NCI-H1417 (cell line): ENCODE measurements around the gene LGR6.

Experiments
- DNase-seq, 3 experiments: peaks; one replicate each; lab custom pipeline; 2025; lab: John Stamatoyannopoulos, UW

The LGR6 gene

GRCh38 chr1:202288177-202288576, 94.6 kb downstream of the LGR6 start:
- peak in 2 of 3 experiments; percentile 72 to 95 for DNase-seq

- DNase-seq, result no peak
Measured at GRCh38 chr1:202289009-202289408, 95.4 kb downstream of the LGR6 start.

- DNase-seq, result no peak
Measured at GRCh38 chr1:202291001-202291400, 97.4 kb downstream of the LGR6 start.

GRCh38 chr1:202291961-202292712, 98.5 kb downstream of the LGR6 start:
- peak in 1 of 3 experiments; percentile 27 for DNase-seq

DNA sequence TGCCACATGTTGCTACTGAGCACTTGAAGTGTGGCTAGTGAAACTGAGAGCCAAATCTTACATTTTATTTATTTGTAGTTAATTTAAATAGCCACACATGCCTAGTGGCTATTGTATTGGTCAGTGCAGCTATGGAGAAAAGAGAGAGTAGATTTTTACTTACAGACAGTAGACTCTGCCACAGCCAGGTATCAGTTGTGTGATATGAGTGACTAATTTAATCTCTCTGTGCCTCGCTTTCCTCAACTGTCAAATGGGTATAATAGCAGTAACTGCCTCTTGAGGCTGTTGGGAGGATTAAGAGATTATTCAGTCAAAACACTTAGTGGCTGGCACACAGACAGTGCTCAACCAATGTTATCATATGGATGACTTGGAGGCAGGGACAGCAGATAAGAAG, 99.2 kb downstream of the LGR6 start:
- DNase-seq, result no peak

- no peak for DNase-seq
Measured at GRCh38 chr1:202293569-202293968, 100.0 kb downstream of the LGR6 start.

DNA sequence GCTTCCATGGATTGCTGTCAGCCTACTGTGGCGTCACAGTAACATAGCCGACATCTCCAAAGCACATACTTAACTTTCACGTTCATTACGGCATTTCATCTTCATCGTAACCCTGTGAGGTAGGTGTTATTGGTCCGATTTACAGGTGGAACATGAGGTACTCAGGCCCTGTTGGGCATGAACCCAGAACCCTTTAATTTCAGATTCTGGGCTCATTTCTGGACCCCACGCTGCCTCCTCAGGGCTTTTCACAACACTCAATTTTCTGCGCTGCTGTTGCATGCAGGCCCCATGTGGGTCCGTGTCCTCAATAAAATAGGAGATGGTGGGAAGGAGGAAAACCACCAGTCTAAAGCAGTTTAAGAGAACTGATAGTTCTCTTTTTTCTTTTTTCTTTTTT, 108.6 kb downstream of the LGR6 start:
- DNase-seq, result no peak

GRCh38 chr1:202304375-202304774, 110.8 kb downstream of the LGR6 start:
- no peak for DNase-seq

DNA sequence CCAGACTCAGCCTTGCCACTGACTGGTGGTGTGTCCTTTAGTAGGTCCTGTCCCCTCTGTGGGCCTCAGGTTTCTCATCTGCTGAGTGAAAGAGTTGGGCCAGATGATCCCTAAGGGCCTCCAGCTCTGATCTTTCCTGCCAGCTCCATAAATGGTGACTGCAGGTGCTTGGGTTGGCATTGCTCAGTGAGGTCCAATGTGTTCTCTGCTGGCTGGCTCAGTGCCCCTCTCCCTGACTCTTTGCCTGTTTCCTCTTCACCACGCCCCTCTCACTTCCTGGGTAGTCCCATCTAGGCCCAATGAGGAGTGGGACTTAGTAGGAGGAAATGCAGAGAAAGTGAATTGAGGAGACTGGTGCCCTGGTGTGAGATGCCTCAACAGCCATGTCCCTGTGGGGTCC, 111.6 kb downstream of the LGR6 start:
- no peak for DNase-seq

GRCh38 chr1:202306535-202307345, 113.1 kb downstream of the LGR6 start:
- no peak for DNase-seq

DNA sequence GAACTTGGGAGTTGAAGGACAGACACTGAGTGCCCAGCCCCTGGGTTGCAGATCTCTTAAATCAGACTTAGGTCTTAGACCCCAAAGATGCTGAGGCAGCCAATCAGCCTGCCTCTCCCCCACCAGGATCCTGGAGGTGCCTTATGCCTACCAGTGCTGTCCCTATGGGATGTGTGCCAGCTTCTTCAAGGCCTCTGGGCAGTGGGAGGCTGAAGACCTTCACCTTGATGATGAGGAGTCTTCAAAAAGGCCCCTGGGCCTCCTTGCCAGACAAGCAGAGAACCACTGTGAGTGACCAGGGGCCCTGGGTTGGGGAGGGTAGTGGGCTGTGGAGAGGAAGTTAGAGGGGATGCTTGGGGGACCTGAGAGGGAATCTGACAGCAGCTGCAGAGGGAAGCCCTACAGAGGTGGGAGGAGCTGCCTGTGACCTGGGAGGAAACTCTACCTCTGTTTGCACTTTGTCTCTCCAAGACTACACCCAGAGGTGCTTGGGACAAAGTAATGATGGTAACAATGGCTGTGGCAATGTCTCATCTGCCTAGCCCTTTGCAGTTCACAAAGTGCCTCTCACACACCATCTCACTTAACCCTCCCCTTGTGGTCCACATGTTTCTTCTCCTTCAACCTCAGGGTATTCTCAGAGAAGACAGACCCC, 116.6 kb downstream of the LGR6 start:
- no peak for DNase-seq

GRCh38 chr1:202310746-202311145, 117.1 kb downstream of the LGR6 start:
- no peak for DNase-seq

DNA sequence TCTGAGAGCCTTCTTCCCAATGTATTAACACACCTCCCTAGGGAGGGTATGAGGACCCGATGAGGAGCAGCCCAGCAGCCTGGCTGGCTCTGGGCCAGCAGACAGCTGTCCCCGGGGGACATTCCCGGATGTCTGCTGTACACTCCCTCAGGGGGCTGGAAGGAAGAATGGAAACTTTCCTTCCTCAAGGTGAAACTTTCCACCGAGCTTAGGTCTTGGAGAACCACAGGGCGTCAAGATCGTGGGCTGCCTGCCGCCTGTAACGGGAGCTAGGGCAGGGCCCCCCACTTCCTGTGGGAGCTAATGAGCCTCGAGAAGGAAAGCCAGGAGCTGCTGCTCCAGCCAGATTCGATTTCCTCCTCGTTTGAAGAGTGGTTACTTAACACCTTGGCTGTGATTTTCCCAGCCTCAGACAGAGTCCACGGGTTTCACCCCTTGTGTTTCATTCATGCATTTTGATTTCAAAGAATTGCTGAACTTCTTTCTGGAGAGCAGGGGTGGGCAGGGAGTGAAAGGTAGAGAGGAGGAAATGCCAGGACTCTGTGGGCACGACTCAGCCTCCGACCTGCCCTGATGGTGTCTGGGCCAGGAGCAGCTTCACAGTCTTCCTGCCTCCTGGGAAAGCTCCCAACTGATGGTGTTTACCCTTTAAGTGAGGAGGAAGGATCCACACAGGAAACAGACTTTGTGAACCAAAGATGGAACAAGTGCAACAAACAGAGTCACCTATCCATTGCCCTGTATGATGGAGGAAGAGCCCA, 118.5 kb downstream of the LGR6 start:
- DNase-seq, result peak in 2 of 3 experiments; percentile 42 to 45

GRCh38 chr1:202315576-202316168, 122.1 kb downstream of the LGR6 start:
- peak; percentile 80 to 97 (median 91) for DNase-seq

DNA sequence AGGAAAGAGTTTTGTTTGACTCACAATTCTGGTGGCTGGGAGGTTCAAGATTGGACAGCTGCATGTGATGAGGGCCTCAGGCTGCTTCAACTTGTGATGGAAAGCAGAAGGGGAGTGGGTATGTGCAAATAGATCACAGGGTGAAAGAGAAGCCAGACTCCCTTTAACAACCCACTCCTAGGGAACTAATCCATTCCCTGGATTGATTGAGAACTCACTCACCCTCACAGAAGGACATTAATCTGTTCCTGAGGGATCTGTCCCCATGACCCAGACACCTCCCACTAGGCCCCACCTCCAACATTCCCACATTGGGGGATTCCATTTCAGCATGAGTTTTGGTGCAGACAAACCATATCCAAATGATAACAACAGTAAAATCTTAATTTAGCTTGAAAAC, 122.6 kb downstream of the LGR6 start:
- DNase-seq, result peak in 1 of 3 experiments; percentile 53

GRCh38 chr1:202317941-202318925, 124.6 kb downstream of the LGR6 start:
- no peak for DNase-seq

GRCh38 chr1:202319381-202320080, 125.9 kb downstream of the LGR6 start:
- no peak for DNase-seq

GRCh38 chr1:202320081-202320405, 126.4 kb downstream of the LGR6 start:
- no peak for DNase-seq

- peak; percentile 36 to 68 (median 45) for DNase-seq
Measured at GRCh38 chr1:202323731-202324130, 130.1 kb downstream of the LGR6 start.

DNA sequence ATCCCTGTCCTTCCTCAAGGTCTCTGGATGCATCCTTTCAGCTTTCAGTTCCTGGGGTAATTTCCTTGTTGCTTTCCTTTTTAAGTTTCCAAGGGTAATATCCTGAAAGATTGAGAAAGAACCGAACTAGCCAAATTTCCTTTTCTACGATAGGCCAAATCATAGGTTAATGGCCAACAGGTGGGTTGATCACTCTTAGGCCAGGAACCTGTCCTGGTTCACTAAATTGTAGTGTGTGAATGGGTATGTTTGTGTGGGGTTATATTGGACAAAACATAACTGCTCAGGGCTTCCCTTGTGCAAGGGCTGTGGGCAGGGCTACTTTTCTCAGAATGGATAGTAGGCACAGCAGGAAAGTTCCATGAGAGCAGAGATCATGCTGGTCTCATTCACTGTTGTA, 131.0 kb downstream of the LGR6 start:
- no peak for DNase-seq
